NCI-H2227 (cell line): ENCODE results near the gene ZNF407.

Source experiments
- DNase-seq: peaks from one replicate; lab custom pipeline; 2025; ENCODE audit not compliant: unreplicated experiment; lab: John Stamatoyannopoulos, UW

ZNF407 gene

GRCh38 chr18:74818516-74819175 lies 221.0 kb downstream of the ZNF407 start:
- no peak for DNase-seq

- peak; percentile 3 for DNase-seq
Measured at GRCh38 chr18:74819433-74820059, 221.9 kb downstream of the ZNF407 start.

GRCh38 chr18:74820160-74820780 lies 222.6 kb downstream of the ZNF407 start:
- no peak for DNase-seq

GRCh38 chr18:74825460-74825859 lies 227.8 kb downstream of the ZNF407 start:
- no peak for DNase-seq

- no peak for DNase-seq
Measured at GRCh38 chr18:74826572-74826971, 228.9 kb downstream of the ZNF407 start.

- DNase-seq = no peak
Measured at GRCh38 chr18:74828200-74828599, 230.5 kb downstream of the ZNF407 start.

- no peak for DNase-seq
Measured at GRCh38 chr18:74831571-74832250, 234.0 kb downstream of the ZNF407 start.

- no peak for DNase-seq
Measured at GRCh38 chr18:74832381-74832780, 234.7 kb downstream of the ZNF407 start.

GRCh38 chr18:74832999-74833398 lies 235.3 kb downstream of the ZNF407 start:
- DNase-seq = no peak

GRCh38 chr18:74834424-74835309 lies 237.0 kb downstream of the ZNF407 start:
- DNase-seq = no peak

- DNase-seq = peak; percentile 62
Measured at GRCh38 chr18:74836296-74837139, 238.8 kb downstream of the ZNF407 start.

GRCh38 chr18:74840492-74841167 lies 243.0 kb downstream of the ZNF407 start:
- DNase-seq = no peak

- DNase-seq = no peak
Measured at GRCh38 chr18:74841248-74841647, 243.6 kb downstream of the ZNF407 start.

GRCh38 chr18:74849301-74849700 lies 251.6 kb downstream of the ZNF407 start:
- no peak for DNase-seq

GRCh38 chr18:74856434-74856833 lies 258.8 kb downstream of the ZNF407 start:
- peak; percentile 42 for DNase-seq

GRCh38 chr18:74856928-74857327 lies 259.3 kb downstream of the ZNF407 start:
- DNase-seq = peak; percentile 53

- no peak for DNase-seq
Measured at GRCh38 chr18:74857901-74858300, 260.2 kb downstream of the ZNF407 start.

- DNase-seq = no peak
Measured at GRCh38 chr18:74861154-74861553, 263.5 kb downstream of the ZNF407 start.

GRCh38 chr18:74862094-74862493 lies 264.4 kb downstream of the ZNF407 start:
- no peak for DNase-seq
